Left ventricle myocardium inferior (tissue), 1 donor: ENCODE data around the gene C1orf159. TPM values are rescaled to one million over a fixed set of nuclear protein-coding genes. Genes with fewer than 3 reads are reported as not detected.

ENCODE experiments used
- DNase-seq: peaks from one replicate; pipeline ENCODE4 v3.0.0-alpha.2; 2020
- H3K27ac ChIP-seq: fragments of 200-600 bp; replicated peaks from 2 replicates; pipeline ENCODE4 v1.8.0; 2021
- H3K27me3 ChIP-seq: fragments of 200-600 bp; 2 replicates; pipeline ENCODE4 v1.8.0; 2021; ENCODE audit warnings: low read depth
- H3K36me3 ChIP-seq: fragments of 200-600 bp; 2 replicates; pipeline ENCODE4 v1.8.0; 2021
- H3K4me1 ChIP-seq: fragments of 200-600 bp; 2 replicates; pipeline ENCODE4 v1.8.0; 2021
- H3K4me3 ChIP-seq: fragments of 200-600 bp; 2 replicates; pipeline ENCODE4 v1.8.0; 2021; ENCODE audit warnings: mild to moderate bottlenecking, moderate library complexity
- H3K9me3 ChIP-seq: fragments of 200-600 bp; replicated peaks from 2 replicates; pipeline ENCODE4 v1.8.0; 2021
- CTCF ChIP-seq: fragments of 200-600 bp; IDR thresholded peaks from 2 replicates; pipeline ENCODE4 v1.8.0; 2021; ENCODE audit warnings: antibody characterized with exemption, mild to moderate bottlenecking, borderline replicate concordance
- intact Hi-C: fragments of 100-400 bp; cut with micrococcal nuclease; formaldehyde crosslinking; loops from one replicate; pipeline ENCODE4 v1.11.0; 2022
- total RNA-seq: library from RNA; stranded (reverse); fragmentation: NEBNext Ultra II Directional; extraction: Animal tissue kit (Norgen Biotek cat#: 25700); gene quantifications from one replicate; pipeline ENCODE4 v1.2.1, GENCODE V29; 2021
- donor health status: DM: no; HTN: yes; CAD: no; lungs with severe emphysema.

C1orf159 gene
- total RNA-seq, 1 donor from 2014 or later, result 3.8 TPM

- intact Hi-C loops, result no loop called here
- H3K4me1 ChIP-seq, result peaks cover 10% of the 10 kb centered on the region
- H3K9me3 ChIP-seq, result no peaks in the 10 kb centered on the region
- H3K36me3 ChIP-seq, result no peaks in the 10 kb centered on the region
- no peak for TF ChIP-seq CTCF
- no peak overlapping the region for H3K4me3 ChIP-seq
- no peak for DNase-seq
- H3K27ac ChIP-seq, result no peak overlapping the region
- peaks cover 31% of the 10 kb centered on the region for H3K27me3 ChIP-seq
These were observed 8.0 kb upstream of the C1orf159 start for GRCh38 chr1:1123581-1124507.

GRCh38 chr1:1122981-1123480, 7.1 kb upstream of the C1orf159 start:
- peaks cover 40% of the 10 kb centered on the region for H3K27me3 ChIP-seq
- H3K4me1 ChIP-seq, result peaks cover 10% of the 10 kb centered on the region
- no peaks in the 10 kb centered on the region for H3K9me3 ChIP-seq
- no peaks in the 10 kb centered on the region for H3K36me3 ChIP-seq
- DNase-seq, result no peak
- no peak for TF ChIP-seq CTCF
- no peak overlapping the region for H3K4me3 ChIP-seq
- no peak overlapping the region for H3K27ac ChIP-seq
- intact Hi-C loops, result no loop called here

- peak; percentile 93 for TF ChIP-seq CTCF
- peak overlapping the region; percentile 44 for H3K4me3 ChIP-seq
- no peaks in the 10 kb centered on the region for H3K9me3 ChIP-seq
These were observed 6.4 kb upstream of the C1orf159 start for GRCh38 chr1:1122078-1122811.

GRCh38 chr1:1121611-1122077, 5.8 kb upstream of the C1orf159 start:
- no peak for TF ChIP-seq CTCF
- no peak for DNase-seq
- H3K4me1 ChIP-seq, result peaks cover 12% of the 10 kb centered on the region
- intact Hi-C loops, result no loop called here
- H3K27ac ChIP-seq, result no peak overlapping the region
- H3K36me3 ChIP-seq, result no peaks in the 10 kb centered on the region
- H3K27me3 ChIP-seq, result peaks cover 47% of the 10 kb centered on the region
- H3K9me3 ChIP-seq, result no peaks in the 10 kb centered on the region
- peak overlapping the region; percentile 44 for H3K4me3 ChIP-seq

More at GRCh38 chr1:1122078-1122811, 6.4 kb upstream of the C1orf159 start:
- no peak overlapping the region for H3K27ac ChIP-seq
- no peaks in the 10 kb centered on the region for H3K36me3 ChIP-seq
- H3K4me1 ChIP-seq, result peaks cover 10% of the 10 kb centered on the region
- intact Hi-C loops, result no loop called here
- peak; percentile 80 for DNase-seq
- peaks cover 46% of the 10 kb centered on the region for H3K27me3 ChIP-seq

- no peak for DNase-seq
- TF ChIP-seq CTCF, result no peak
- Histone ChIP-seq H3K27ac (no peak overlapping the region), H3K36me3 (no peaks in the 10 kb centered on the region), H3K4me3 (no peak overlapping the region), H3K9me3 (no peaks in the 10 kb centered on the region), H3K4me1 (peaks cover 15% of the 10 kb centered on the region), H3K27me3 (peaks cover 47% of the 10 kb centered on the region)
- intact Hi-C loops, result no loop called here
These were observed 5.1 kb upstream of the C1orf159 start for GRCh38 chr1:1120866-1121591.
